ENCODE data around the gene TCFL5. TPM values are rescaled to one million over a fixed set of nuclear protein-coding genes. Genes with fewer than 3 reads are reported as not detected.
"Not testable (repeated sequence)": the region's sequence is repeated elsewhere in the genome, so short reads cannot be mapped to it uniquely, and the experiment has no call there.

TCFL5 gene
- total RNA-seq, 6 donors from 2014 or later: 2.1 to 9.6 (median 7.1) TPM

- H3K27ac ChIP-seq: no peak overlapping the region
- no peaks in the 10 kb centered on the region for H3K4me1 ChIP-seq
- ATAC-seq (ENCODE audit: low FRiP score in 2 of 2): no peak
- TF ChIP-seq POLR2AphosphoS5 (IDR thresholded peaks at IDR 0.05) (no peak), CTCF (IDR thresholded peaks at IDR 0.05) (no peak), POLR2A (IDR thresholded peaks at IDR 0.05) (no peak), EP300 (IDR thresholded peaks at IDR 0.05) (no peak)
- no peak overlapping the region for H3K4me3 ChIP-seq
- no peaks in the 10 kb centered on the region for H3K9me3 ChIP-seq
- no peak for DNase-seq
- no peaks in the 10 kb centered on the region for H3K27me3 ChIP-seq
- WGBS, 2 donors: 81 to 94% methylated on average over 10 to 12 of the region's 12 CpGs
- H3K36me3 ChIP-seq: peaks cover 0 to 44% (median 10%) of the 10 kb centered on the region in 4 donors
Measured at GRCh38 chr20:62852841-62853240, 8.8 kb downstream of the TCFL5 start.

GRCh38 chr20:62852196-62852595 is 9.4 kb downstream of the TCFL5 start:
- H3K27ac ChIP-seq: no peak overlapping the region
- ATAC-seq (ENCODE audit: low FRiP score in 2 of 2): no peak
- DNase-seq: no peak
- H3K9me3 ChIP-seq: no peaks in the 10 kb centered on the region
- H3K4me3 ChIP-seq: no peak overlapping the region
- WGBS, 2 donors: 92 to 98% methylated on average over 7 to 8 of the region's 8 CpGs
- no peaks in the 10 kb centered on the region for H3K27me3 ChIP-seq
- TF ChIP-seq EP300 (IDR thresholded peaks at IDR 0.05) (no peak), POLR2AphosphoS5 (IDR thresholded peaks at IDR 0.05) (no peak), POLR2A (IDR thresholded peaks at IDR 0.05) (no peak), CTCF (IDR thresholded peaks at IDR 0.05) (no peak)
- peaks cover 0 to 42% (median 10%) of the 10 kb centered on the region in 4 donors for H3K36me3 ChIP-seq
- no peaks in the 10 kb centered on the region for H3K4me1 ChIP-seq

GRCh38 chr20:62850333-62850974 is 11.2 kb downstream of the TCFL5 start:
- Histone ChIP-seq H3K27me3 (no peaks in the 10 kb centered on the region), H3K36me3 (peaks cover 0 to 37% (median 7%) of the 10 kb centered on the region in 4 donors), H3K27ac (no peak overlapping the region), H3K4me3 (no peak overlapping the region), H3K4me1 (no peaks in the 10 kb centered on the region), H3K9me3 (no peaks in the 10 kb centered on the region)
- ATAC-seq (ENCODE audit: low FRiP score in 2 of 2): no peak
- DNase-seq: no peak
- TF ChIP-seq EP300 (IDR thresholded peaks at IDR 0.05) (no peak), POLR2AphosphoS5 (IDR thresholded peaks at IDR 0.05) (no peak), CTCF (IDR thresholded peaks at IDR 0.05) (no peak), POLR2A (IDR thresholded peaks at IDR 0.05) (no peak)
- WGBS, 2 donors: 92 to 94% methylated on average over 17 to 22 of the region's 22 CpGs

GRCh38 chr20:62849431-62849830 is 12.2 kb downstream of the TCFL5 start:
- Histone ChIP-seq H3K27me3 (no peaks in the 10 kb centered on the region), H3K36me3 (peaks cover 0 to 28% (median 7%) of the 10 kb centered on the region in 4 donors), H3K27ac (no peak overlapping the region), H3K9me3 (no peaks in the 10 kb centered on the region), H3K4me3 (no peak overlapping the region), H3K4me1 (no peaks in the 10 kb centered on the region)
- no peak for DNase-seq
- TF ChIP-seq POLR2AphosphoS5 (IDR thresholded peaks at IDR 0.05) (no peak), CTCF (IDR thresholded peaks at IDR 0.05) (no peak), POLR2A (IDR thresholded peaks at IDR 0.05) (no peak), EP300 (IDR thresholded peaks at IDR 0.05) (no peak)
- ATAC-seq (ENCODE audit: low FRiP score in 2 of 2): no peak

- not testable (repeated sequence) for H3K27ac ChIP-seq; H3K4me1 ChIP-seq; ATAC-seq (ENCODE audit: low FRiP score in 2 of 2); DNase-seq; H3K9me3 ChIP-seq; H3K4me3 ChIP-seq; H3K27me3 ChIP-seq
- H3K36me3 ChIP-seq: peaks cover 0 to 23% (median 6%) of the 10 kb centered on the region in 4 donors
- WGBS, 2 donors: 95 to 96% methylated on average over 7 of the region's 7 CpGs
Measured at GRCh38 chr20:62848917-62849316, 12.7 kb downstream of the TCFL5 start.
